ENCODE measurements around the gene CTNNA2. TPM values are rescaled to one million over a fixed set of nuclear protein-coding genes. Genes with fewer than 3 reads are reported as not detected.

The CTNNA2 gene
- total RNA-seq, 1 donor from 2014 or later = 0.37 TPM

GRCh38 chr2:79981316-79981715 lies 468.5 kb downstream of the CTNNA2 start:
- no peak for DNase-seq (ENCODE audit: low spot score)

DNA sequence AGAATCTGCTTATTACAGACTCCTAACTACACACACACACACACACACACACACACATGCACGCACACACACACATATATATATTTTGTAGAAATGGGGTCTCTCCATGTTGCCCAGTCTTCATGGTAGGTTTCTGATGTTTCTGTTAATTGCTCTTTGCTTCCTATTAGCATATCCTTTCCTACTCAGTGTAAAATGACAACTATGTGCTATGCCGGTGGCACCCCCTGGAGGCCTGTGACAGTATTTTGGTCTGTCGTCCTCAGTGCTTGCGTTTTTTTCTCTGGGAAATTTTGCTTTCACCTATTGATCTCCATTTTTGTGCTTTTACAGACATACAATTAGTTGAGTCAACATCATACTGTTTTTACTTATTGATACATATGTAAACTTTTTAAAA lies 469.6 kb downstream of the CTNNA2 start:
- no peak for DNase-seq (ENCODE audit: low spot score)

- DNase-seq (ENCODE audit: low spot score) = no peak
Measured at GRCh38 chr2:79984476-79984875, 471.6 kb downstream of the CTNNA2 start.

DNA sequence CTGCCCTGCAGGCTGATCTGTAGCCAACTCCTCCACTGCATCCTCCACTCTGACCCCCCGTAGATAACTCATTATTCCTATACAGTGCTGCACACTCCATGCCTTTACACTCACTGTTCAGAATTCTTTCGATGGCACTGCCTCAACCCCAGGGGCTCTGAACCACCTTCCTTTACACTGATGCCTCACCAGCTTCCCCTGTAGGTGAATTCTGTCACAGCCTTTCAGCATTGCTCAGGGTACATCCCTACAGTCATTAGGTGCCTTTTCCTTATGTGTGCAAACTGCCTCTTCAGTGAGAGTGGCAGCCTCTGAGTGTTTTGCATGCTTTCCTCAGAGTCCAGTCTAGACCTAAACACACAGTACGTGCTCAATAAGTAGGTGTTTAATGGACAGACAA lies 472.3 kb downstream of the CTNNA2 start:
- no peak for DNase-seq (ENCODE audit: low spot score)

DNA sequence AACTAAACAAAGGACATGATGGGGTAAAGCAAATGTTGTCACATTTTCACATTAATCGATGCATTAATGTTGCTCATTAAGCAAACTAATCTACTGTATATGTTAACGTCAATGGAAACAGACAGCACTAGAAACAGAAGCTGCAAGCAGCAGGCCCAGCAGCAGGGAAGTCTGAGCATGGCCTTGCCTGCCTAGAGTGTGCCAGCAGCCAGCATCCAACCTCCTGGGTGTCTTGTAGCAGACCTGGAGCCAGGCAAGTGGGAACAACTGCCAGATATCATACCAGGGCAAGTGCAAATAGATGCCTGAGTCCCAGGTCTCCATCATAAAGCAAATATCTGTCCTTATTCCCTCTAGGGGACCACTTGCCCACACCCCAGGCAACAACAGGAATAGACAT lies 472.7 kb downstream of the CTNNA2 start:
- no peak for DNase-seq (ENCODE audit: low spot score)

- no peak for DNase-seq (ENCODE audit: low spot score)
Measured at GRCh38 chr2:79993144-79993543, 480.3 kb downstream of the CTNNA2 start.

GRCh38 chr2:79994161-79994560 lies 481.3 kb downstream of the CTNNA2 start:
- no peak for DNase-seq (ENCODE audit: low spot score)

DNA sequence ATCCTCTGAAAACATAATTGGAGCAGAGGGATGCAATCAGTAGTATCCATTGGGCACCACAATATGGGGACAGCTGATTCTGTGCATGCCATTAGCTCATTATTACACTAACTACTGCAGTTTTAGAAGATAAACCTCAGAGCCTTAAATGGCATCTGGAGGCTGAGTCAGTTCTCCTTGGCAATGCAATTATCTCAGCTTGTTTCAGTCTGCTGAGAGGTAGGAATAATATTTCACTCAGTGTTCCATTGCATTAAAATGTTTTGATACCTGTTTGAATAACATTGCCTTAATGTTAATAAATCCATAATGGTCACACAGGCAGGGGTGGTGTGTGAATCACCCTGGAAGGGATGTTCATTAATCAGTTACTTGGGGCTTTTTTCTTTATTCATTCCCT lies 482.1 kb downstream of the CTNNA2 start:
- DNase-seq (ENCODE audit: low spot score) = no peak

GRCh38 chr2:79996709-79997108 lies 483.9 kb downstream of the CTNNA2 start:
- no peak for DNase-seq (ENCODE audit: low spot score)

- DNase-seq (ENCODE audit: low spot score) = no peak
Measured at GRCh38 chr2:80001701-80002101, 488.9 kb downstream of the CTNNA2 start.

DNA sequence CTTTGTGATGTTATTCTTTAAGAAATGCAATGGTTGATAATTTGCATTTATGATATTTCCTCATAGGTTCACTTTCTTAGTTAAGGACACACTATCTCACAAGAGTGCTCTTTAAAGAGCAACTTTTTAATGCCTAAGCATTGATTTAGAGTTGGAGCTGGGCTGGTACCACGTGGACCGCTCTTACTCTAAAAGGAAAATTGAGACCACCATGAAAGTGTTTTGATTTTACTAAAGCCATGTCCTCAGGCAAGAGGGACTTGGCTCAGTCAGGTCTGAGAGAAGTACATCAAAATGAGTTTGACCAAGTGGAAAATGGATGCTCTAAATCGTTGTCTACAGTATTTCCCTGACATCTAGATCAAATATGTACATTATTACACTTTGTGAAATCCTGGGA lies 489.3 kb downstream of the CTNNA2 start:
- no peak for DNase-seq (ENCODE audit: low spot score)

DNA sequence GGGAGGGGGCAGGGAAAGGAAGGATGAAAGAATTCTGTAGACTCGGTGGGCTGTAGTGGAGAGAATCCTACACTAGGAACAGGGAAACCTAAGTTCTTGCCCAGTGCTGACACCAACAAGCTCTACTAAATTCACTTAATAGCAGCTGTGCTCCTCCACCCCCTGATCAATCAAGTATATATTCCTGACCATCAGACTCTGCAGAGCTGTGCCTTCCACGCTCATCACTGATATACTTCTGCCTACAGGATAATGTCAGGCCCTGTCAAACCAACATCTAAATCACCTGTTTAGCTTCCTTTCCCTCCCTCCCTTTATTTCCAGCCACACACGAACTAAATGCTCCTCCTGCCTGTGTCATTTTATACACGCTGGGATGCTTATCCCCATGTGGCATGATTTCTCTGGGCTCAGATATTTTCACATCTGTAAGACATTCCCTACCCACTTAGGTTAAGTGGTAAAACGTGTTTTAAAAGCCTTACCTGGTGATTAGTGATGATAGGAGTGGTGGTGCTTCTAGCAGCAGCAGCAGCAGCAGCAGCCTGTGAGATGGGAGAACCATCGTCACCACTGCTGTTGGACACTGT lies 489.8 kb downstream of the CTNNA2 start:
- DNase-seq (ENCODE audit: low spot score) = no peak

- DNase-seq (ENCODE audit: low spot score) = no peak
Measured at GRCh38 chr2:80007777-80008503, 495.1 kb downstream of the CTNNA2 start.

- no peak for DNase-seq (ENCODE audit: low spot score)
Measured at GRCh38 chr2:80008596-80008995, 495.7 kb downstream of the CTNNA2 start.

DNA sequence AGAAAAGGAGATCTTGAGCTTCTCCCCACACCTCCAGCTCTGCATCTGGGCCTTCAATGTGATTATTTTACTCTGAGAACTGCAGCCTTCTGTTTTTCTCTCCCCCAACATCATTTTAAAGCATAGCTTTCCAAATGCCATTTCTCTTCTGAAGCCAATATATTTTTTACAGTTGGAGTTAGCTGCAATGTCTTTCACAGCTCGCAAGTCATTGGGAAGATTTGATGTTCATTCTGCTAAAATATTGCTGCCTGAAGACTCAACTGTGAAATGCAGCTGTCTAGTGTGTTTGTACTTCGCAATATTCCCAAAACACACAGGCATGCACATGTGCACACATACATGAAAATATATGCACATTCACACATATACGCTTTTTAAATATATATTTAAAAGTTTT lies 496.4 kb downstream of the CTNNA2 start:
- DNase-seq (ENCODE audit: low spot score) = no peak

DNA sequence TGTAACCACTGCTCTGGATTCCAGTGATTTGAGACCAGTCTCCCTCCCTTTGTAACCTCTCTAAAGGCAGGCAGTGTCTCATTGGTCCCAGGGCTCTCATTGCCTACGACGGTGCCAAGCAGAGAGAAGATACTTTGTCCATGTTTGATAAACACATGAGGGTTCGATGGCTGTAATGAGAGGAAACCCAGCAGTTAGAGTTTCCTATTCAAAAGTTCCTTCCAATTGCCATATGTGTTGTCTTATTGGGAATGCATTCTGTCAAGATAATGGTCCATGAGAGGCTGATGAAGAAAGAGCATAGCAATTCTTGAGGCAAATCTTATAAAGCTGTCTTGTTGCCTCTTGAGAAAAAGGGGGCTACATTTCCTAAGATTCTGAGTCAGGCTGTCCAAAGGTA lies 499.2 kb downstream of the CTNNA2 start:
- no peak for DNase-seq (ENCODE audit: low spot score)

DNA sequence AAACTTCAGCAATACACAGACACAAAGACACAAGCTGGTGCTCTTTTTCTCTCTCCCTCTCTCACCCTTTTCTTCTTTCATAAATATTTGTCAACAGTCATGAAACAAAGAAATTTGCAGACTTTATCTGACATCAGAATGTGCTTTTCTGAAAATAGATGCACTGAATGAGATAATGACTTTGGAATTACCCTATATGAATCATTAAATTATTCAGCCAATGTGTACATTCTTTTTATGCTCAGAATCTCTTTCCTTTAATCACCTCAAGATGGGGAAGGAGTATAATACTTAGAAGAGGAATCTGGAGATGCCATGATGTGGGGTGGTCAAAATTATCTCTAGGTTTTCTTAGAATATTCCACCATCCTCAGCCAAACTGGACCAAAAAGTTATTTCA lies 501.8 kb downstream of the CTNNA2 start:
- no peak for DNase-seq (ENCODE audit: low spot score)

DNA sequence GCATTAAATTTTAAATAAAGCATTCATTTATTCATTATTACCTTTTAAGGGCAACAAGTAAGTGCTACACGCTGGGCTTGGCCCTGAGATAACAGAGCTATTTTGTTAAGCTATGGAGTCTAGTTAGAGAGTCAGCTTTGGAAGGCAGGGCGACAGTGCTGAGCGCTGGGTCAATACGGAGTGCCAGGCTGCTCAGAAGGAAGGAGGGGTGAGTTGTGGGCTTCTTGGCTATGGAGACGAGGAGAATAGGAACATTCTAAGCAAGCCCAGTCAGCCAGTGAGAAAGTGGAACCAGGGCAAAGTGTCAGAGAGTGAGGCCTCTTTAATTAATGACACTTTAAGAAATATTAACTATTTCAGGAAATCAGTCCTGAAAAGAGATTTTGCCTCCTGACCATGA lies 503.3 kb downstream of the CTNNA2 start:
- no peak for DNase-seq (ENCODE audit: low spot score)

- no peak for DNase-seq (ENCODE audit: low spot score)
Measured at GRCh38 chr2:80019571-80020460, 507.0 kb downstream of the CTNNA2 start.

- DNase-seq (ENCODE audit: low spot score) = no peak
Measured at GRCh38 chr2:80022018-80022417, 509.2 kb downstream of the CTNNA2 start.

DNA sequence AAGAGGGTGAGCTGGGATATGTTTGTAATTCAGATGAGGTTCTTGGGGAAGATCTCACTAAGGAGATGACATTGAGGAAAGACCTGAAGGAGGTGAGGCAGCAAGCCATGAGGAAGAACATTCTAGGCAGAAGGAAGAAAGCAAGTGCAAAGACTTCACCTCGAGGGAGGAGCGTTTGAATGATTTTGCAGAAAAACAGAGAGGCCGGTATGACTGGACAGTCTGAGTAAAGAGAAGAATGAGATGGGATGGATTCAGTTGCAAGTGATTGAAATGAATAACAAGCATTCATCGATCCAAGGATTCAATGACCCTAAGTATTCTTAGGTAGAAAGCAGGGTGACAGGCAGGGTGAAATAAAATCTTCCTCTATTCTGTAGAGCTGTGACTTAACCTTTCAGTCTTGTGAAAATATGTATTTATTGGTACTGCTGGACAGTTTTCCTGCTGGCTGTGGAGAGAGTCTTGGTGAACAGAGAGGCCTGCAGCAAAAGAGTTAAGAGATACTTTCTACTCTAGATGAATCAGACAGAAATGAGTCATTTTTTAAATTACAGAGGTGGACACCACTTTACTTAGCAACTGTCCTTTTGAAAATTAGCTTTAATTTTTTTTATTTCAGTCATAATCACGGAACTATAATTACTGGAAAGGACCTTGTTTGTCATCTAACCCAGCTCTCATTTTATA lies 513.3 kb downstream of the CTNNA2 start:
- DNase-seq (ENCODE audit: low spot score) = no peak

DNA sequence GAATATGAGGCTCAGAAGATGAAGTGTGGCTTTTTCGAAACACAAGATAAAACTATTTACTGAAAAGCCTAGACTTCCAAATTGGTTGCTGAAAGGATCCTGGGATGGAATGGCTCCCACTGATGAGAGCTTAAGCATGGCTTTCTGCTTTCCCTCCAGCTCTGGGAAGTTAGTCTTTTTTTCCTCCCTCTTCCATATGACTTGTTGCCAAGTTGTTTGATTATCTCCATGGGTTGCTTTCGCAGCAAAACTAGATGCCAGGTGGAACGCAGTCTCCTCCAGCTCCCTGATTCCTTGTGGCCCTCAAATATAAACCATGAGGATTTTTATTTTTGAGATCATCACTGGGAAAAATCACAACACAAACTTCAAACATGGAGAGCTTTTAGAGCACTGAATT lies 515.2 kb downstream of the CTNNA2 start:
- no peak for DNase-seq (ENCODE audit: low spot score)

All from mucosa of gallbladder (tissue), 1 donor.